GM10266 (cell line): ENCODE results near the gene GRM8.

Experiments used
- DNase-seq: peaks from one replicate; pipeline ENCODE4 v3.0.0; 2012; ENCODE audit errors: extremely low spot score
- CTCF ChIP-seq: IDR thresholded peaks from 2 replicates; pipeline ENCODE4 v1.5.1; 2012; ENCODE audit warnings: mild to moderate bottlenecking, low read depth; ENCODE audit not compliant: control insufficient read depth, insufficient read depth; ENCODE audit errors: missing control alignments

The GRM8 gene

GRCh38 chr7:126805351-126805750 lies 447.4 kb downstream of the GRM8 start:
- no peak for TF ChIP-seq CTCF
- no peak for DNase-seq

GRCh38 chr7:126804604-126805003 lies 448.1 kb downstream of the GRM8 start:
- no peak for TF ChIP-seq CTCF
- no peak for DNase-seq

- DNase-seq = no peak
Measured at GRCh38 chr7:126803990-126804389, 448.8 kb downstream of the GRM8 start.

GRCh38 chr7:126803060-126803665 lies 449.6 kb downstream of the GRM8 start:
- DNase-seq = peak; percentile 75
- peak; percentile 69 for TF ChIP-seq CTCF

More at GRCh38 chr7:126803990-126804389, 448.8 kb downstream of the GRM8 start:
- TF ChIP-seq CTCF = no peak

- no peak for DNase-seq
- TF ChIP-seq CTCF = no peak
Measured at GRCh38 chr7:126801733-126802132, 451.0 kb downstream of the GRM8 start.

- no peak for DNase-seq
Measured at GRCh38 chr7:126799541-126799940, 453.2 kb downstream of the GRM8 start.

GRCh38 chr7:126792521-126792920 lies 460.2 kb downstream of the GRM8 start:
- TF ChIP-seq CTCF = no peak
- DNase-seq = no peak

More at GRCh38 chr7:126799541-126799940, 453.2 kb downstream of the GRM8 start:
- TF ChIP-seq CTCF = no peak
